ENCODE results near the gene RBM24. TPM values are rescaled to one million over a fixed set of nuclear protein-coding genes. Genes with fewer than 3 reads are reported as not detected.

The RBM24 gene
- total RNA-seq, 2 donors from 2014 or later = 2.8 to 4.9 TPM

DNA sequence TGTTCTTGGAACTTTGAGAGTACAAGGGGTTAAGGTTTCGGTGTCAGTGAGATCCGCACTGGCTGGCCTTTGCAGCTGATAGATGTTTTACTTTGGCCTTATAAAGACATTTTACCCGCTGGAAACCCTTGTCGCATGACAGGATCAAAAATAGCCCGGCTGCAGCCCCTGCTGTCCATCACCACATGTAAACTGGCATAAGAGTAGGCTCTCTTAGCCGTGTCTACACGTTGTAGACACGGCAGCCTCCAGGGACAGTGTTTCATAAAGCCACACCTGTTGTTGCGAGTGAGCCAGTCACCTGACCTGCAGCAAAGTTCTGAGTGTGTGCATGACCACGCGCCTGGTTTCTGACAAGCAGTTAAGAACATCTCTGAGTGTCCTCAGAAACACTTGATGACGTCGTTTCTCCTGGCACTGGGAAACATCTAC, 8.5 kb downstream of the RBM24 start:
- Histone ChIP-seq H3K9ac (ENCODE audit: low read depth in 2 of 2, low read length in 2 of 2) (no peak overlapping the region), H3K27me3 (no peaks in the 10 kb centered on the region), H3K4me1 (peaks cover 7% of the 10 kb centered on the region), H3K4me3 (no peak overlapping the region), H3K27ac (peak overlapping the region; percentile 16), H3K36me3 (no peaks in the 10 kb centered on the region), H3K9me3 (no peaks in the 10 kb centered on the region)
- no peak for TF ChIP-seq CTCF (IDR thresholded peaks at IDR 0.05)
- intact Hi-C loops (cut with DNase I) = loop anchor here (10.0 kb wide), 1 partner anchor 125 kb away; no protein-coding TSS in a partner anchor
- DNase-seq = peak; percentile 68

GRCh38 chr6:17291778-17292177, 10.6 kb downstream of the RBM24 start:
- no peak for TF ChIP-seq CTCF (IDR thresholded peaks at IDR 0.05)
- Histone ChIP-seq H3K4me3 (no peak overlapping the region), H3K9me3 (no peaks in the 10 kb centered on the region), H3K27ac (no peak overlapping the region), H3K36me3 (no peaks in the 10 kb centered on the region), H3K4me1 (peaks cover 7% of the 10 kb centered on the region), H3K27me3 (no peaks in the 10 kb centered on the region), H3K9ac (ENCODE audit: low read depth in 2 of 2, low read length in 2 of 2) (no peak overlapping the region)
- DNase-seq = no peak
- intact Hi-C loops (cut with DNase I) = no loop called here

GRCh38 chr6:17292600-17293133, 11.5 kb downstream of the RBM24 start:
- Histone ChIP-seq H3K36me3 (no peaks in the 10 kb centered on the region), H3K4me3 (no peak overlapping the region), H3K27me3 (no peaks in the 10 kb centered on the region), H3K27ac (no peak overlapping the region), H3K9me3 (no peaks in the 10 kb centered on the region), H3K9ac (ENCODE audit: low read depth in 2 of 2, low read length in 2 of 2) (no peak overlapping the region), H3K4me1 (peaks cover 4% of the 10 kb centered on the region)
- TF ChIP-seq CTCF (IDR thresholded peaks at IDR 0.05) = no peak
- intact Hi-C loops (cut with DNase I) = no loop called here
- DNase-seq = no peak

DNA sequence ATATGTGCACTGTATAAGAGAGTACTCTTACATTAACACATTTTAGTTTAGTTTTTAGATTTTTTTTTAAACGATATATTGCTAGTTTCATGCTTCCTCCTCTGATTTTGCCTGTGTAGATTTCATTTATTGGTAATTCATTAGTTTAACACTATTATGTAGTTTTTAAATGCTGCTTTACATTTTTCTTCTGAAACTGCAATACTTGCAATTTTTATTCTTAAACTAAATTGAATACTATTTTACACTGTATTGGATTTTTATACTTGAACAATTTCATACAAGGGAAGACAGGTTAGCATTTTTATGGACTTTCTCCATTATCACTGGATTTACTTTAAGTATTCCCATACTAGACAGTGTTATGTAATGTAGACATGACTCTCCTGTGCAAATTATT, 12.2 kb downstream of the RBM24 start:
- intact Hi-C loops (cut with DNase I) = no loop called here

GRCh38 chr6:17297271-17298080, 16.3 kb downstream of the RBM24 start:
- H3K9ac ChIP-seq (ENCODE audit: low read depth in 2 of 2, low read length in 2 of 2) = no peak overlapping the region
- no peak for DNase-seq
- H3K4me3 ChIP-seq = no peak overlapping the region
- H3K27ac ChIP-seq = no peak overlapping the region
- intact Hi-C loops (cut with DNase I) = no loop called here
- no peaks in the 10 kb centered on the region for H3K36me3 ChIP-seq
- H3K4me1 ChIP-seq = no peaks in the 10 kb centered on the region
- H3K27me3 ChIP-seq = no peaks in the 10 kb centered on the region
- no peaks in the 10 kb centered on the region for H3K9me3 ChIP-seq
- TF ChIP-seq CTCF (IDR thresholded peaks at IDR 0.05) = no peak

More for the DNA sequence above, 12.2 kb downstream of the RBM24 start:
- Histone ChIP-seq H3K27ac (no peak overlapping the region), H3K4me3 (no peak overlapping the region), H3K4me1 (peaks cover 4% of the 10 kb centered on the region), H3K9me3 (no peaks in the 10 kb centered on the region), H3K9ac (ENCODE audit: low read depth in 2 of 2, low read length in 2 of 2) (no peak overlapping the region), H3K36me3 (no peaks in the 10 kb centered on the region), H3K27me3 (no peaks in the 10 kb centered on the region)
- DNase-seq = no peak
- TF ChIP-seq CTCF (IDR thresholded peaks at IDR 0.05) = no peak

Data from colonic mucosa (tissue), 4 donors.